ENCODE data around the gene SARDH.

DNA sequence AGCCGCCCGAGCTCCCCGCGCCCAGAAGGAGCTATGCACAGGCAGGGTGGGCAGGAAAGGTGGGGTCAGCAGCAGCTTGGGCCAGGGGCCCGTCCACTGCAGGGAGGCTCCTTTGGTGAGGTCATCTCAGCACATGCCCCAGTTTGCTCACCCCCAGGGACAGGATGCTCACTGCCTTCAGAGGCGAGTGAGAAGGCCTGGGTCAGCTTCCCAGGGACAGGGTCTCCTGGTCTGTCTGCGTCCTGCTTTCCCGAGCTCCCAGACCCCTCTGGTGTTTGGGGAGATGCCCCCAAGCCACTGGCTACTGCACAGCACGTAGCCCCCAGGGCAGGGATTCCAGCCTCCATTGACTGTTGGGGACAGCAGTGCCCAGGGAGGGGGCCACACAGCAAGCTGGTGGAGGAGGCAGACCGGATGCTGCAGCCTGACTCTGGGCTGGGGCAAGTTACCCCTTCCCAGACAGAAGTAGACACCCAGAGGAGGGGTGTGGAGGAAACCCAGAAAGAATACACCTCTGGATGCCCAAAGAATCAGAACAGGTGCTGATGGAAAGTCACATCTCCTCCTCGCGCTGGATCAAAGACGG is 581 bp upstream of the SARDH start:
- no peak for TF ChIP-seq CTCF (IDR thresholded peaks at IDR 0.05; ENCODE audit: low read length)
- no peak for TF ChIP-seq EZH2 (IDR thresholded peaks at IDR 0.05; ENCODE audit: borderline replicate concordance, low read length)
